Karpas-422 (cell line): Measurements from ENCODE around the gene CHST13. TPM values are rescaled to one million over a fixed set of nuclear protein-coding genes. Genes with fewer than 3 reads are reported as not detected.
"Not testable (repeated sequence)": the region's sequence is repeated elsewhere in the genome, so short reads cannot be mapped to it uniquely, and the experiment has no call there.

Experiments
- DNase-seq: peaks from one replicate; pipeline ENCODE4 v3.0.0-alpha.2; 2015
- H2AFZ ChIP-seq: fragments of 200-600 bp; sonication (generic); 2 replicates; pipeline ENCODE4 v1.6.1; 2014; ENCODE audit warnings: antibody characterized with exemption, low read length, mixed read lengths
- H3K27ac ChIP-seq: fragments of 200-600 bp; sonication (generic); 2 replicates; pipeline ENCODE4 v1.5.1; 2014; ENCODE audit warnings: mild to moderate bottlenecking, low read length, moderate library complexity
- H3K27me3 ChIP-seq: fragments of 200-600 bp; sonication (generic); 2 replicates; pipeline ENCODE4 v1.6.1; 2014; ENCODE audit warnings: low read length, mixed read lengths
- H3K36me3 ChIP-seq: fragments of 200-600 bp; sonication (generic); 2 replicates; pipeline ENCODE4 v1.6.1; 2014; ENCODE audit warnings: low read length, mixed read lengths; ENCODE audit not compliant: insufficient read depth
- H3K4me1 ChIP-seq: fragments of 200-600 bp; sonication (generic); 2 replicates; pipeline ENCODE4 v1.6.1; 2014; ENCODE audit warnings: mild to moderate bottlenecking, low read length, mixed read lengths
- H3K4me2 ChIP-seq: fragments of 200-600 bp; sonication (generic); 2 replicates; pipeline ENCODE4 v1.6.1; 2014; ENCODE audit warnings: low read length, low read depth, mild to moderate bottlenecking; ENCODE audit not compliant: poor library complexity, severe bottlenecking
- H3K4me3 ChIP-seq: fragments of 200-600 bp; sonication (generic); 2 replicates; pipeline ENCODE4 v1.5.1; 2014; ENCODE audit warnings: mild to moderate bottlenecking, antibody characterized with exemption, low read length, mixed read lengths
- H3K79me2 ChIP-seq: fragments of 200-600 bp; sonication (generic); 2 replicates; pipeline ENCODE4 v1.6.1; 2014; ENCODE audit warnings: mild to moderate bottlenecking, low read length, mixed read lengths
- H3K9ac ChIP-seq: fragments of 200-600 bp; sonication (generic); 2 replicates; pipeline ENCODE4 v1.6.0; 2014; ENCODE audit warnings: low read length
- H3K9me2 ChIP-seq: fragments of 200-600 bp; sonication (generic), shearing (Covaris generic); replicated peaks from 2 replicates; pipeline ENCODE4 v1.6.0; 2014; ENCODE audit warnings: mild to moderate bottlenecking, low read length, moderate library complexity; ENCODE audit not compliant: insufficient read depth
- H3K9me3 ChIP-seq: fragments of 300-700, 200-600 bp; sonication (generic); 2 replicates; pipeline ENCODE4 v1.6.1; 2014; ENCODE audit warnings: low read length, mixed read lengths
- H4K20me1 ChIP-seq: fragments of 200-600 bp; sonication (generic); 2 replicates; pipeline ENCODE4 v1.6.1; 2014; ENCODE audit warnings: mild to moderate bottlenecking, antibody characterized with exemption, low read length, low read depth; ENCODE audit not compliant: insufficient read depth
- total RNA-seq: library from RNA; depleted of rRNA; stranded (reverse); fragments of >200 nt; shearing (Covaris generic); gene quantifications from 2 replicates; pipeline ENCODE4 v1.2.3, GENCODE V29; 2014; ENCODE audit warnings: low replicate concordance

Gene CHST13
- total RNA-seq, 1 experiment from 2014 or later = not detected

DNA sequence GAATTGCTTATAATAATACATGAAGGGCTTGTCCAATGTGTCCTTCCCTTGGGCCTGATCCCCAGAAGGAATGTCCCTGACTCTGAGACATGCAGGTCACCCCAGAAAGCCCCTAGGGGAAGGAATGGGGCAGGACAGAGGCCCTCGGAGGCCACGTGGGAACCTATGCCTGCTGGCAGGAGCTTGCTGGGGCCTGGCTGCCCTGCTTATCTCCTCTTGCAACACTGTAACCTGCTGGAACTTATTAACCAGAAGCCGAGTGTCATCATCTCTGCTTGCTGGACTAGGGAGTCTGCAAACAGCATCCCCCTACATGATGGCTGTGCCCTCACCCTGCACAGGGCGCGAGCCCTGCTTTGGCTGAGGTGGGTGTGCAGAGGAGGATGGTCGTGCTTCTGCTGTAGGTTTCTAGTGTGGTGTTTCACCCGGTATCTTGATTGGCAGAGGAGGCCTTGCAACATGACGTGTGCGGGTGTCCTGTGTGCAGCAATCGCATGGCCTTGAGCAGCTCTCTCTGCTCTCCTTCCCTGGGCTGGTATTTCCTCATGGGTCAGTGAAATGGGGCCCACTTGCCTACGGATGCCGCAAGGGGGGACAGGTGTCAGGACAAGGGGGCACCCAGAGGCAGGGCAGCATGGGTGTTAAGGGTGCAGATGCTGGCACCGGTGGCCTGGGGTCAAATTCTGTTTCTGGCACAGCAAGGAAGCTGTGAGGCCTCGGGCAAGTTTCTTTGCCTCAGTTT, 5.0 kb downstream of the CHST13 start:
- DNase-seq = no peak
- H3K4me1 ChIP-seq = no peaks in the 10 kb centered on the region
- no peaks in the 10 kb centered on the region for H4K20me1 ChIP-seq
- no peak overlapping the region for H3K4me2 ChIP-seq
- H3K9me3 ChIP-seq = no peaks in the 10 kb centered on the region
- H3K27ac ChIP-seq = no peak overlapping the region
- H3K4me3 ChIP-seq = no peak overlapping the region
- no peak overlapping the region for H2AFZ ChIP-seq
- no peaks in the 10 kb centered on the region for H3K27me3 ChIP-seq
- no peaks in the 10 kb centered on the region for H3K36me3 ChIP-seq
- H3K9ac ChIP-seq = no peak overlapping the region
- no peaks in the 10 kb centered on the region for H3K9me2 ChIP-seq
- H3K79me2 ChIP-seq = no peaks in the 10 kb centered on the region

DNA sequence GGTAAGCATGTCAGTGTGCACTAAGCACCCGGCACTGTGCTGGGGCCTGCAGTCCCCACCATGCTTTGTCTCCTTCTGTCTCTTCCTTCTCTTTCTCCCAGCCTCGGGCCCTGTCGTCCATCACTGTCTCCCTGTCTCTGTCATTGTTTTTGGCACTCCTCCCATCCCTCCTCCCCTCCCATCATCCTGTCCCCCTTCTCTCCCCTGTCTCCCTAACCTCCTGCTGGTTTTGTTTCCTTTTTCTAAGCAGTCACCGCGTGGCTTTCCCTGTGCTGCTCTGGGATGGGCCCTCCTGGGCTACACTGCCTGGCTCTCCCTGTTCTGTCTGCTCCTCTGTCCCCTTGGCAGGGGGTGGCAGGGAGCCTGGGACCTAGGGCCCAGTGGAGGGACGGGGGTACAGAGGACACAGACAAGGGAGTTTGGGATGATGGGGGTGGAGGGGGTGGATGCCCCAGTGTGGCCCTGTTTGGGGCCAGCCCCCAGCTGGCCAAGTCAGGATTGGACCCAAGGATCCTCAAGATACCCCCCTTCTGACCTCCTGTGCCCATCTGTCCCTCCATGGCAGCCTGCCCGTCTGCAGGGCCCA, 5.7 kb downstream of the CHST13 start:
- H3K27me3 ChIP-seq = no peaks in the 10 kb centered on the region
- no peaks in the 10 kb centered on the region for H4K20me1 ChIP-seq
- no peaks in the 10 kb centered on the region for H3K9me3 ChIP-seq
- H3K27ac ChIP-seq = no peak overlapping the region
- no peaks in the 10 kb centered on the region for H3K4me1 ChIP-seq
- no peak overlapping the region for H3K9ac ChIP-seq
- no peaks in the 10 kb centered on the region for H3K79me2 ChIP-seq
- no peak overlapping the region for H3K4me3 ChIP-seq
- no peak overlapping the region for H3K4me2 ChIP-seq
- no peak for DNase-seq
- H3K9me2 ChIP-seq = no peaks in the 10 kb centered on the region
- no peak overlapping the region for H2AFZ ChIP-seq
- H3K36me3 ChIP-seq = no peaks in the 10 kb centered on the region

DNA sequence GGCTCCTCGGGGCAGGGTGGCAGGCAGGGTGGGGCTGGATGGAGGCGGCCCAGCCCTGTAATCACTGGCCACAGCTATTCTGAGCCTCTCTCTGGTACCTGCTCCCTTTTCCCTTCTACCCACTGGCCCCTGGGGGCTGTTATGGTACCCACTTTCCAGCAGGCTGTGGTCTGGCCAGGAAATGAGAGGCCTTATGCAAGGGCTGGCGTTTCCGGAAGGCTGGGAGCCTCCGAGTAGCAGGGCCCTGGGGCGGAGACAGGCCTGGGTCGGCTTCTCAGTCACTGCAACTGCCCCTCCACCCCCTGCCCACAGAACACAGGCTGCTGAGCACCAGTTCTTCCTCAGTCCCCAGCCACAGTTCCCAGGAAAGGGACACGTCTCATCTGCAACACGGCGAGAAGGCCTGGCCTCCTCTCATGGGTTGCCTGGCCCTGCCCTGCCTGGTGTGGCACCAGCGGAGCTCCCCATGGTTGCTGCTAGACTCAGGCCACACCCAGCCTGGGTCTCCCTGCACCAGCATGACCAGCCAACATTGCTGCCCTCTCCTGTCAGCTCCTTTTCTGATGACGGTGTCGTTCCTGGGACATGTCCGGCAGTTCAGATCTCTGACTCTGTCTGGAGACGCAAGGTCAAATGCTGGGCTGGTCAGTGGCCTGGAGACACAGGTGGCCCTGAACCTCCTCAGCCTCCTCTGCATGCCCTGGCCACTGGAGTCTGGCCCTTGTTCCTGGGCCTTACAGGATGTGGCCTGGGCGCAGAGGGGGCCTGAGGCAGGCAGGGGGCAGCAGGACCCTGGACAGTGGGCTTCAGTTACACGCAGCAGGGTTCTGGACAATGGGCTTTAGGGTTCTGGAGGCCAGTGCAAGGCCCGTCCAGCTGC, 6.5 kb downstream of the CHST13 start:
- Histone ChIP-seq H3K27ac (no peak overlapping the region), H4K20me1 (no peaks in the 10 kb centered on the region), H3K79me2 (no peaks in the 10 kb centered on the region), H3K36me3 (no peaks in the 10 kb centered on the region), H3K9me2 (no peaks in the 10 kb centered on the region), H3K27me3 (no peaks in the 10 kb centered on the region), H3K4me3 (no peak overlapping the region), H3K4me1 (no peaks in the 10 kb centered on the region), H3K9ac (no peak overlapping the region), H3K9me3 (no peaks in the 10 kb centered on the region), H2AFZ (no peak overlapping the region), H3K4me2 (no peak overlapping the region)
- no peak for DNase-seq

DNA sequence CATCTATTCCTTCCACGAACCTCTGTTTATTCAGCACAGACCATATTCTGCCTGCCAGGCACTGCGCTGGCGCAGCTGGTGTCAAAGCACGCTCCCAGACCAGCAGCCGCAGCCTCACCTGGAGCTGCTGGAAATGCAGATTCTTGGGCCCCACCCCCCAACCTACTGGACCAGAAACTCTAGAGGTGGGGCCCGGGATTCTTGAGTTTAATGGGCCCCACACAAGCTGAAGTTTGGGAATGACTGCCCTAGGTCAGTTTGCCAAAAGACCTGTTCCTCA, 7.0 kb downstream of the CHST13 start:
- H3K4me1 ChIP-seq = no peaks in the 10 kb centered on the region
- no peak overlapping the region for H3K27ac ChIP-seq
- no peak overlapping the region for H3K9ac ChIP-seq
- no peak for DNase-seq
- no peaks in the 10 kb centered on the region for H3K79me2 ChIP-seq
- no peaks in the 10 kb centered on the region for H3K9me2 ChIP-seq
- H2AFZ ChIP-seq = no peak overlapping the region
- H3K4me2 ChIP-seq = no peak overlapping the region
- H3K9me3 ChIP-seq = no peaks in the 10 kb centered on the region
- no peak overlapping the region for H3K4me3 ChIP-seq
- no peaks in the 10 kb centered on the region for H3K36me3 ChIP-seq
- no peaks in the 10 kb centered on the region for H4K20me1 ChIP-seq
- H3K27me3 ChIP-seq = no peaks in the 10 kb centered on the region

DNA sequence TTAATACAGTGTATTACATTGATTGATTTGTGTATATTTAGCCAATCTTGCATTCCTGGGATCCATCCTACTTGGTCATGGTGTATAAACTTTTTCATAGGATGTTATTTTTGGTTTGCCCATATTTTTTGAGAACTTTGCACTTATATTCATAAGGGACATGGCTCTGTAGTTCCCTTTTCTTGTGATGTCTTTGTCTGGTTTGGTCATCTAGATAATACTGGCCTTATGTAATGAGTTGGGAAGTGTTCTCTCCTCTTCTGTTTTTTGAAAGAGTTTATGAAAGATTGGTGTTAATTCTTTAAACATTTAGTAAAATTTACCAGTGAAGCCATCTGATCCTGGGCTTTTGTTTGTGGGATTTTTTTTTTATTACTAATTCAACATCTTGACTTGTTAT, 9.6 kb downstream of the CHST13 start:
- Histone ChIP-seq H3K36me3 (no peaks in the 10 kb centered on the region), H3K4me2 (no peak overlapping the region), H3K9me2 (no peaks in the 10 kb centered on the region), H2AFZ (no peak overlapping the region), H3K79me2 (no peaks in the 10 kb centered on the region), H3K9me3 (no peaks in the 10 kb centered on the region), H3K4me3 (no peak overlapping the region), H3K27ac (no peak overlapping the region), H3K4me1 (no peaks in the 10 kb centered on the region), H3K9ac (no peak overlapping the region), H4K20me1 (no peaks in the 10 kb centered on the region), H3K27me3 (no peaks in the 10 kb centered on the region)
- DNase-seq = no peak

DNA sequence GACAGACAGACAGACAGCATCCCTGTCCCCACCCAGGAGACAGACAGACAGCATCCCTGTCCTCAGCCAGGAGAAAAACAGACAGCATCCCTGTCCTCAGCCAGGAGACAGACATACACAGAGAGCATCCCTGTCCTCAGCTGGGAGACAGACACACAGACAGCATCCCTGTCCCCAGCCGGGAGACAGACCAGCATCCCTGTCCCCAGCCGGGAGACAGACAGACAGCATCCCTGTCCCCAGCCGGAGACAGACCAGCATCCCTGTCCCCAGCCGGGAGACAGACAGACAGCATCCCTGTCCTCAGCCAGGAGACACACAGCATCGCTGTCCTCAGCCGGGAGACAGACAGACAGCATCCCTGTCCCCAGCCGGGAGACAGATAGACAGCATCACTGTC, 10.8 kb downstream of the CHST13 start:
- H3K4me2 ChIP-seq, H3K9ac ChIP-seq, H3K4me3 ChIP-seq, H3K79me2 ChIP-seq, H3K36me3 ChIP-seq, H3K9me3 ChIP-seq, H4K20me1 ChIP-seq, H2AFZ ChIP-seq, H3K27ac ChIP-seq, H3K9me2 ChIP-seq, H3K4me1 ChIP-seq, DNase-seq, H3K27me3 ChIP-seq: not testable (repeated sequence)

DNA sequence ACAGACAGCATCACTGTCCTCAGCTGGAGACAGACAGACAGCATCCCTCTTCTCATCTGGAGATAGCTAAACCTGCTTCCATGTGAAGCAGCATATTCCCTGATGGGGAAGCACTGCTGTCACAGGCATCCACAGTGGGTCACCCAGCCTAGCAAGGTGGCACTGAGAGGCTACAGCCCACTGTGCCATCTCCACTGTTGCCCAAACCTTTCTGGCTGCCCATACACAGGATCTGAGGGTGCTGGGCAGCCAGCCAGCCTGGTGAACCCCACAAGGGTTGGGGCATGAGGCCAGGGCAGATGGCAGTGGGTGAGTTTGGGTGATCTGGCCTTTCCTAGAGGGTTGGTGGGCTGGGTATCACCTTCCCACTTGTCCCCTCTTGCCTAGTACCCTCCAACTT, 11.7 kb downstream of the CHST13 start:
- no peak overlapping the region for H3K4me2 ChIP-seq
- no peak for DNase-seq
- no peaks in the 10 kb centered on the region for H3K4me1 ChIP-seq
- H3K27me3 ChIP-seq = no peaks in the 10 kb centered on the region
- H3K9ac ChIP-seq = no peak overlapping the region
- H3K27ac ChIP-seq = no peak overlapping the region
- H4K20me1 ChIP-seq = no peaks in the 10 kb centered on the region
- no peaks in the 10 kb centered on the region for H3K9me3 ChIP-seq
- no peaks in the 10 kb centered on the region for H3K9me2 ChIP-seq
- H3K36me3 ChIP-seq = no peaks in the 10 kb centered on the region
- H3K4me3 ChIP-seq = no peak overlapping the region
- H3K79me2 ChIP-seq = no peaks in the 10 kb centered on the region
- H2AFZ ChIP-seq = no peak overlapping the region

DNA sequence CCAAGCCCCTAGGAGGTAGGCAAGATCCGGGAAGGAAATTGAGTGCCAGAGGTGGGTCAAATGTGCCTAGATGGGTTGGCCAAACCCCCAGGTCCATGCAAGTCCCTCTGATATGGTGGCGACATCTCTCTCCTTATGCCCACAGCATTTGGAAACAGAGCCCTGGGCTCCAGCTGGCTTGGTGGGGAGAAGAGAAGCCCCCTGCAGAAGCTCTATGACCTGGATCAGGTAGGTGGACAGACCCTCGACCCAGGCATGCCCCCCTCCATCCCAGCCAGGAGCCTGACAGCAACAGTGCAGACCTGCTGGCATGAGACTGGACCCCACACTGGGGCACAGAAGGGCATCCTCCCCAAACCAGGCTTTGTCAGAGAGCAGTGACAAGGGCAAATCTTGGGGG, 12.2 kb downstream of the CHST13 start:
- H3K79me2 ChIP-seq = no peaks in the 10 kb centered on the region
- H3K9me2 ChIP-seq = no peaks in the 10 kb centered on the region
- no peak for DNase-seq
- no peak overlapping the region for H3K9ac ChIP-seq
- no peaks in the 10 kb centered on the region for H3K27me3 ChIP-seq
- no peaks in the 10 kb centered on the region for H4K20me1 ChIP-seq
- no peak overlapping the region for H3K27ac ChIP-seq
- H3K4me3 ChIP-seq = no peak overlapping the region
- no peaks in the 10 kb centered on the region for H3K4me1 ChIP-seq
- no peak overlapping the region for H3K4me2 ChIP-seq
- H2AFZ ChIP-seq = no peak overlapping the region
- H3K9me3 ChIP-seq = no peaks in the 10 kb centered on the region
- no peaks in the 10 kb centered on the region for H3K36me3 ChIP-seq
